Stimulated activated CD8-positive, alpha-beta memory T cell treated with anti-CD3 and anti-CD28 coated beads, Interleukin-7, amount 100 ng/mL, for 48 hours (primary cell): ENCODE data around the gene DVL2.
"Not testable (repeated sequence)": the region's sequence is repeated elsewhere in the genome, so short reads cannot be mapped to it uniquely, and the experiment has no call there.

Experiments
- DNase-seq, 2 donors: peaks; one replicate each; pipeline ENCODE4 v3.0.0-alpha.2; 2020; ENCODE audit warnings: low read depth in 1 of 2; ENCODE audit errors: extremely low read depth in 1 of 2

Gene DVL2

GRCh38 chr17:7204336-7204735 lies 30.0 kb downstream of the DVL2 start:
- no peak for DNase-seq

GRCh38 chr17:7203391-7203790 lies 30.9 kb downstream of the DVL2 start:
- no peak for DNase-seq

- no peak for DNase-seq
These were observed 37.5 kb downstream of the DVL2 start for GRCh38 chr17:7196651-7197401.

- DNase-seq, result no peak
These were observed 38.3 kb downstream of the DVL2 start for GRCh38 chr17:7195971-7196370.

- no peak for DNase-seq
These were observed 41.9 kb downstream of the DVL2 start for GRCh38 chr17:7192271-7192937.

GRCh38 chr17:7191571-7192270 lies 42.6 kb downstream of the DVL2 start:
- no peak for DNase-seq

GRCh38 chr17:7191069-7191468 lies 43.2 kb downstream of the DVL2 start:
- no peak for DNase-seq

GRCh38 chr17:7190276-7190917 lies 43.9 kb downstream of the DVL2 start:
- no peak for DNase-seq

GRCh38 chr17:7186241-7186640 lies 48.1 kb downstream of the DVL2 start:
- no peak for DNase-seq

GRCh38 chr17:7184647-7185046 lies 49.7 kb downstream of the DVL2 start:
- DNase-seq, result no peak

GRCh38 chr17:7184091-7184488 lies 50.2 kb downstream of the DVL2 start:
- no peak for DNase-seq

GRCh38 chr17:7183433-7184090 lies 50.8 kb downstream of the DVL2 start:
- no peak for DNase-seq

GRCh38 chr17:7182101-7182500 lies 52.2 kb downstream of the DVL2 start:
- not testable (repeated sequence) for DNase-seq

GRCh38 chr17:7179317-7180254 lies 54.7 kb downstream of the DVL2 start, which contains the start of gene ASGR1:
TSS of gene ASGR1 (minus strand) at chr17:7179370. CDS start at chr17:7178563, 807 bp downstream.
- DNase-seq, result no peak

GRCh38 chr17:7178973-7179316 lies 55.4 kb downstream of the DVL2 start:
- DNase-seq, result no peak

- no peak for DNase-seq
These were observed 56.3 kb downstream of the DVL2 start for GRCh38 chr17:7177954-7178477.

GRCh38 chr17:7177191-7177953 lies 56.9 kb downstream of the DVL2 start:
- peak; percentile 28 to 52 for DNase-seq

GRCh38 chr17:7176841-7177190 lies 57.5 kb downstream of the DVL2 start:
- DNase-seq, result no peak
